NK-92 treated with Interleukin-12 subunit alpha and Interleukin-12 subunit beta, amount 100 ng/mL, for 24 hours (cell line): ENCODE results near the gene CPAMD8.
"Not testable (repeated sequence)": the region's sequence is repeated elsewhere in the genome, so short reads cannot be mapped to it uniquely, and the experiment has no call there.

Source experiments
- DNase-seq: peaks from one replicate; lab custom pipeline; 2025; lab: John Stamatoyannopoulos, UW

The CPAMD8 gene

GRCh38 chr19:17041976-17042375, 15.4 kb upstream of the CPAMD8 start:
- DNase-seq: no peak

- DNase-seq: no peak
Measured at GRCh38 chr19:17037966-17038500, 11.4 kb upstream of the CPAMD8 start.

GRCh38 chr19:17037184-17037583, 10.6 kb upstream of the CPAMD8 start:
- no peak for DNase-seq

- no peak for DNase-seq
Measured at GRCh38 chr19:17036640-17037039, 10.0 kb upstream of the CPAMD8 start.

GRCh38 chr19:17035842-17036424, 9.3 kb upstream of the CPAMD8 start:
- no peak for DNase-seq

GRCh38 chr19:17031741-17032140, 5.1 kb upstream of the CPAMD8 start:
- DNase-seq: no peak

- DNase-seq: no peak
Measured at GRCh38 chr19:17027535-17027975, 945 bp upstream of the CPAMD8 start.

GRCh38 chr19:17025991-17026658, 485 bp downstream of the CPAMD8 start:
- DNase-seq: no peak

GRCh38 chr19:17025361-17025760, 1.2 kb downstream of the CPAMD8 start:
- no peak for DNase-seq

- DNase-seq: not testable (repeated sequence)
Measured at GRCh38 chr19:17024941-17025340, 1.7 kb downstream of the CPAMD8 start.

GRCh38 chr19:17023805-17024204, 2.8 kb downstream of the CPAMD8 start:
- no peak for DNase-seq

- DNase-seq: no peak
Measured at GRCh38 chr19:17022738-17023137, 3.9 kb downstream of the CPAMD8 start.

GRCh38 chr19:17021793-17022590, 4.6 kb downstream of the CPAMD8 start:
- DNase-seq: no peak

- DNase-seq: no peak
Measured at GRCh38 chr19:17021328-17021727, 5.3 kb downstream of the CPAMD8 start.

GRCh38 chr19:17020823-17021222, 5.8 kb downstream of the CPAMD8 start:
- no peak for DNase-seq

GRCh38 chr19:17020385-17020784, 6.2 kb downstream of the CPAMD8 start:
- DNase-seq: no peak

- DNase-seq: not testable (repeated sequence)
Measured at GRCh38 chr19:17014212-17014861, 12.3 kb downstream of the CPAMD8 start.

- DNase-seq: no peak
Measured at GRCh38 chr19:17011485-17011884, 15.1 kb downstream of the CPAMD8 start.

- no peak for DNase-seq
Measured at GRCh38 chr19:17006579-17006978, 20.0 kb downstream of the CPAMD8 start.

GRCh38 chr19:17005000-17005399, 21.6 kb downstream of the CPAMD8 start:
- DNase-seq: no peak

GRCh38 chr19:17004386-17004785, 22.2 kb downstream of the CPAMD8 start:
- DNase-seq: no peak

- no peak for DNase-seq
Measured at GRCh38 chr19:17002455-17002854, 24.2 kb downstream of the CPAMD8 start.
